HEK293 (cell line): ENCODE data around the gene NCEH1.

Experiments used
- SETDB1 ChIP-seq: IDR thresholded peaks from one replicate; pipeline ENCODE4 v1.6.1; 2017; ENCODE audit warnings: mild to moderate bottlenecking, low read length, moderate library complexity, mixed read lengths; ENCODE audit not compliant: insufficient read length
- ZNF350 ChIP-seq: fragments of 450-650 bp; formaldehyde crosslinking; IDR thresholded peaks from 2 replicates; pipeline ENCODE4 v1.5.0; 2017; ENCODE audit warnings: missing biosample characterization, mild to moderate bottlenecking, missing genetic modification characterization
- ZNF670 ChIP-seq: fragments of 450-650 bp; formaldehyde crosslinking; IDR thresholded peaks from 2 replicates; pipeline ENCODE4 v1.5.1; 2016; ENCODE audit warnings: missing biosample characterization, missing genetic modification characterization, low read depth
- ZXDB ChIP-seq: fragments of 450-650 bp; formaldehyde crosslinking; IDR thresholded peaks from 2 replicates; pipeline ENCODE4 v1.5.1; 2016; ENCODE audit warnings: missing biosample characterization, missing genetic modification characterization
- TF ChIP-seq, protein P1 (sequence below): fragments of 450-650 bp; formaldehyde crosslinking; IDR thresholded peaks from 2 replicates; pipeline ENCODE4 v1.5.1; 2016; ENCODE audit warnings: missing biosample characterization, missing genetic modification characterization
- TF ChIP-seq, protein P2 (sequence below): fragments of 450-650 bp; formaldehyde crosslinking; IDR thresholded peaks from 2 replicates; pipeline ENCODE4 v1.5.1; 2016; ENCODE audit warnings: missing biosample characterization, missing genetic modification characterization
- TF ChIP-seq, protein P3 (sequence below): fragments of 450-650 bp; formaldehyde crosslinking; IDR thresholded peaks from 2 replicates; pipeline ENCODE4 v1.5.1; 2016; ENCODE audit warnings: missing biosample characterization, missing genetic modification characterization

DNA sequence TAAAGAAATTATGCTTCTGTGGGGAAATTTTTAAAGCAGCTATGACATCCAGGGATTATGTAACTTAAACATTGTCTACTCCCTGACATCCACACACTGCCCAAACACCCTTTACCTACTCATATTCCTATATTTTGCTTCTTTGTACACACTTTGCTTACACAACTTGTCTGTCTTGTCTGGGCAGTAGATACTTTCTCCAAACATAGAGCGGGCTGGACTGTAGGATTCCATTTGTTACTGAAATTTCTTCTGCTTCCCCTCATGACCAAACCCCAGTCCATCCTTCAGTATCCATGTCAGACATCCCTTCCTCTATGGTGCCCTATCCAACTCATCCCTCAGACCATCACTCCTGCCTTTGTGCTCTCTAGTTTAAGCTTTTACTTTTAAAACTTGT, 19.9 kb downstream of the NCEH1 start:
- TF ChIP-seq, protein P1, sequence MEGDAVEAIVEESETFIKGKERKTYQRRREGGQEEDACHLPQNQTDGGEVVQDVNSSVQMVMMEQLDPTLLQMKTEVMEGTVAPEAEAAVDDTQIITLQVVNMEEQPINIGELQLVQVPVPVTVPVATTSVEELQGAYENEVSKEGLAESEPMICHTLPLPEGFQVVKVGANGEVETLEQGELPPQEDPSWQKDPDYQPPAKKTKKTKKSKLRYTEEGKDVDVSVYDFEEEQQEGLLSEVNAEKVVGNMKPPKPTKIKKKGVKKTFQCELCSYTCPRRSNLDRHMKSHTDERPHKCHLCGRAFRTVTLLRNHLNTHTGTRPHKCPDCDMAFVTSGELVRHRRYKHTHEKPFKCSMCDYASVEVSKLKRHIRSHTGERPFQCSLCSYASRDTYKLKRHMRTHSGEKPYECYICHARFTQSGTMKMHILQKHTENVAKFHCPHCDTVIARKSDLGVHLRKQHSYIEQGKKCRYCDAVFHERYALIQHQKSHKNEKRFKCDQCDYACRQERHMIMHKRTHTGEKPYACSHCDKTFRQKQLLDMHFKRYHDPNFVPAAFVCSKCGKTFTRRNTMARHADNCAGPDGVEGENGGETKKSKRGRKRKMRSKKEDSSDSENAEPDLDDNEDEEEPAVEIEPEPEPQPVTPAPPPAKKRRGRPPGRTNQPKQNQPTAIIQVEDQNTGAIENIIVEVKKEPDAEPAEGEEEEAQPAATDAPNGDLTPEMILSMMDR (tag by site-specific recombination) = no peak
- TF ChIP-seq, protein P2, sequence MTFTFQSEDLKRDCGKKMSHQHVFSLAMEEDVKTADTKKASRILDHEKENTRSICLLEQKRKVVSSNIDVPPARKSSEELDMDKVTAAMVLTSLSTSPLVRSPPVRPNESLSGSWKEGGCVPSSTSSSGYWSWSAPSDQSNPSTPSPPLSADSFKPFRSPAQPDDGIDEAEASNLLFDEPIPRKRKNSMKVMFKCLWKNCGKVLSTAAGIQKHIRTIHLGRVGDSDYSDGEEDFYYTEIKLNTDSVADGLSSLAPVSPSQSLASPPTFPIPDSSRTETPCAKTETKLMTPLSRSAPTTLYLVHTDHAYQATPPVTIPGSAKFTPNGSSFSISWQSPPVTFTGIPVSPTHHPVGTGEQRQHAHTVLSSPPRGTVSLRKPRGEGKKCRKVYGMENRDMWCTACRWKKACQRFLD (tag by site-specific recombination) = no peak
- TF ChIP-seq ZNF670 (tag by site-specific recombination) (no peak), ZXDB (tag by site-specific recombination) (no peak), SETDB1 (no peak), ZNF350 (tag by site-specific recombination) (no peak)
- TF ChIP-seq, protein P3, sequence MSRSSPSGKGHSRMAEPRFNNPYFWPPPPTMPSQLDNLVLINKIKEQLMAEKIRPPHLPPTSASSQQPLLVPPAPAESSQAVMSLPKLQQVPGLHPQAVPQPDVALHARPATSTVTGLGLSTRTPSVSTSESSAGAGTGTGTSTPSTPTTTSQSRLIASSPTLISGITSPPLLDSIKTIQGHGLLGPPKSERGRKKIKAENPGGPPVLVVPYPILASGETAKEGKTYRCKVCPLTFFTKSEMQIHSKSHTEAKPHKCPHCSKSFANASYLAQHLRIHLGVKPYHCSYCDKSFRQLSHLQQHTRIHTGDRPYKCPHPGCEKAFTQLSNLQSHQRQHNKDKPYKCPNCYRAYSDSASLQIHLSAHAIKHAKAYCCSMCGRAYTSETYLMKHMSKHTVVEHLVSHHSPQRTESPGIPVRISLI = no peak
